ENCODE data around the gene ASPHD1.
"Not testable (repeated sequence)": the region's sequence is repeated elsewhere in the genome, so short reads cannot be mapped to it uniquely, and the experiment has no call there.

Gene ASPHD1, protein sequence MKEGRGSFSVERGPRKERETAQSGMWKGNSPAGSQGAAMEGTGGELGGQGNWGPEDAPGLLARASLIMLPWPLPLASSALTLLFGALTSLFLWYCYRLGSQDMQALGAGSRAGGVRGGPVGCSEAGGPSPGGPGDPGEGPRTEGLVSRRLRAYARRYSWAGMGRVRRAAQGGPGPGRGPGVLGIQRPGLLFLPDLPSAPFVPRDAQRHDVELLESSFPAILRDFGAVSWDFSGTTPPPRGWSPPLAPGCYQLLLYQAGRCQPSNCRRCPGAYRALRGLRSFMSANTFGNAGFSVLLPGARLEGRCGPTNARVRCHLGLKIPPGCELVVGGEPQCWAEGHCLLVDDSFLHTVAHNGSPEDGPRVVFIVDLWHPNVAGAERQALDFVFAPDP

DNA sequence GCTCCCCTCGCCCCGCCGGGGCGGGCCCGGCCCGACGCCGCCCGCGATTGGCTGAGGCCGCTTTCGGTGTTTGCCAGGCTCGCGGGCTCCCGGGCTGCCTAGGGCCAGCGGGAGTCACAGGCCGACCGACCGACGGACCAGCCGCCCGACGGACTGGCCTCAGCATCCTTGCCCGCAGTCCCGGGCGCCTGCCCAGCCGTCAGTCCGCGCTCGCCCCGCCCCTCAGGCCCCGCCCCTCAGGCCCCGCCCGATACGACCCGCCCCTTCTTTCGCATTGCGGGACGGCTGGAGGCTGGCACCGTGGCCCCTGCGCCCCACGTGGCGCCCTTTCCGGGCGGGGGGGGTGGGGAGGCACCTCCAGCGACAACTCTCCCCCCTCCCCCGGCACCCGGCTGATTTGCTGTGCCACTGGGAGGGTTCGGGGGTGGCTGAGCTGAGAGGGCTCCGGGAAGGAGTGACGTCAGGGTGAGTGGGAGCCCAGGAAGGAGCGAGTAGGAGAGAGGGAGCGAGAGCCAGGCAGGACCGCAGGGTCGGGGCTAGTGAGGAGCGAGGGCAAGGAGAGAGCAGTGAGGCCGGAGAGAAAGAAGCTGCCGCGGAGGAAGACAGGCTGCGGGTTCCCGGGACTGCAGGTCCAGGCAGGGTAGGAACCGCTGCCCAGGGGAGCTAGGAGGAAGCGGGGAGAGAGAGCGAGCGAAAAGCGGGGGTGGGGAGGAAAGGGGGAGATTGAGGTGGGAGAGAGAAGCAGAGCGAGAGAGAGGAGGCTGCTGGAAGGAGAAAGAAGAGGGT is at the start of gene ASPHD1:
Gene ASPHD1 (plus strand): TSS at position 387 of the 786 bp plus-strand sequence. CDS start 484 bp downstream, outside the sequence.
- DNase-seq (ENCODE audit: low spot score): peak; percentile 92

DNA sequence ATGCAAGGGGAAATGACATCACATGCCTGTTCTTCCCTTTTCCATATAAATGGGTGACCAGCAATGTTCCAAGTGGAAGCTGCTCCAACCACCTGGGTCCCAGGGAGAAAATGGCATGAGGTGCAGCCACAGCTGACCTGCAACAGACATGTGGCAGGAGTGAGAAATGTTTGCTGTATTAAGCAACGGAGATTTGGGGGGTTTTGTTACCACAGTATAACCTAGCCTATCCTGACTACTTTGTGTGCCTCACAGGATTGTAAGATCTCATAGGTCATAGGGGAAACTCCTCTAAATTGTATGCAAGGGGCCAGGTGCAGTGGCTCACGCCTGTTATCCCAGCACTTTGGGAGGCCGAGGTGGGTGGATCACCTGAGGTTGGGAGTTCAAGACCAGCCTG is 49.3 kb upstream of the ASPHD1 start:
- no peak for DNase-seq (ENCODE audit: low spot score)

DNA sequence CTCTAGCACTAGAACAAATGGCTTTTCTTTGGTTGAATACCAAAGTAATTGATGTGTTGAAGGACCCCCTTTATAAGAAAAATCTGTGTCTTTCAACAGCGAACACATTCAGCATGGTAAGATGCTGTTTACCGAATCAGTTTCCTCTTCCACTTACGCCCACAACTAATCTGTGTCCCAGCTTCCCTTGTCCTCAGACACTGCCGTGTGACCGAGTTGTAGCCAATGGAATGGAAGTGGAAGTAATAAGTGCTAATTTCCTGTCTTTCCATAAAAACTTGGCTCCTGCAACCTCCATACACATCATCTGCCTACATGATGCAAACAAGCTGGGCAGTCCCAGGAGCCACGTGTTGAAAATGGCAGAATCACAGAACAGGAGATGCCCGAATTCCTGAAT is 47.6 kb upstream of the ASPHD1 start:
- DNase-seq (ENCODE audit: low spot score): peak; percentile 94

DNA sequence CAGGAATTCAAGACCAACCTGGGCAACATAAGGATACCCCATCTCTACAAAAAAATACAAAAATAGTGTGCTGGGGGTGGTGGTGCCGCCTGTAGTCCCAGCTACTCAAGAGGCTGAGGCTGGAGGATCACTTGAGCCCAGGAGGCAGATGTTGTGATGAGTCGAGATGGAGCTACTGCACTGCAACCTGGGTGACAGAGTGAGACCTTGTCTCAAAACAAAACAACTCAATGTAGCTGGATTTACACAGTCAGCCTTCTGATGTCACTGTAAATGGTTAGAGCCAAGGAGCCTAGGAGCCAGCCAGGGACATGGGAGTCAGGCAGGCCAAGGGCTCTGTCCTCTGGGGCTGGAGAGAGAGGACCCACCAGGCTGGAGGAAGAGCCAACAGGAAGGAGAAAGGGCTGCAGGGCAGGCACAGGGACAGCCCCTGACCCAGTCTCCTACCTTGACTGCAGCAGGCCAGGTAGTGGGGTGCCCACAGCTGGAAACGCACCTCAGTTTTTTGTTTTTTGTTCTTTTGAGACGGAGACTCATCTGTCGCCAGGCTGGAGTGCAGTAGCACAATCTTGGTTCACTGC is 45.7 kb upstream of the ASPHD1 start:
- no peak for DNase-seq (ENCODE audit: low spot score)

DNA sequence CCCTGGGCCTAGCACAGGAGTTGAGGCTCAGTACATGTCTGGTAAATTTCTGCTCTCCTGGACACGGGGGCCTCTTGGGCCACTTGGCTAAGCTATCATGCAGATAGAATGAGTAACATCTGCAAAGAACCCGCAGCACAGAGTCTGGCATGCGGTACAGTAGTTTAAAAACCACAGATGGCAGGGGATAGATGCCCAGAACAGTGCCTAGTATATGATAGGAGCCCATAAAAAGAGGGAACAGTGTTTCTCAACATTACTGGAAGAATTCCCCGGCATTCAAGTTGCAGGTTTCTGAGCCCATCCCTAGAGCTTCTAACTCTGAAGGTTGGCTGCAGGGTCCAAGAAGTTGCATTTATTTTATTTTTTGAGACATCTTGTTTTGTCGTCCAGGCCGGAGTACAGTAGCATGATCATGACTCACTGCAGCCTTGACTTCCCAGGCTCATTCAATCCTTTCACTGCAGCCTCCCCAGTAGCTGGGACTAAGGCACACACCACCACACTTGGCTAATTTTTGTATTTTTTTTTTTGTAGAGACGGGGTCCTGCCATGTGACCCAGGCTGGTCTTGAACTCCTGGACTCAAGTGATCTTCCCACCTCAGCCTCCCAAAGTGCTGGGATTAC is 43.0 kb upstream of the ASPHD1 start:
- no peak for DNase-seq (ENCODE audit: low spot score)

DNA sequence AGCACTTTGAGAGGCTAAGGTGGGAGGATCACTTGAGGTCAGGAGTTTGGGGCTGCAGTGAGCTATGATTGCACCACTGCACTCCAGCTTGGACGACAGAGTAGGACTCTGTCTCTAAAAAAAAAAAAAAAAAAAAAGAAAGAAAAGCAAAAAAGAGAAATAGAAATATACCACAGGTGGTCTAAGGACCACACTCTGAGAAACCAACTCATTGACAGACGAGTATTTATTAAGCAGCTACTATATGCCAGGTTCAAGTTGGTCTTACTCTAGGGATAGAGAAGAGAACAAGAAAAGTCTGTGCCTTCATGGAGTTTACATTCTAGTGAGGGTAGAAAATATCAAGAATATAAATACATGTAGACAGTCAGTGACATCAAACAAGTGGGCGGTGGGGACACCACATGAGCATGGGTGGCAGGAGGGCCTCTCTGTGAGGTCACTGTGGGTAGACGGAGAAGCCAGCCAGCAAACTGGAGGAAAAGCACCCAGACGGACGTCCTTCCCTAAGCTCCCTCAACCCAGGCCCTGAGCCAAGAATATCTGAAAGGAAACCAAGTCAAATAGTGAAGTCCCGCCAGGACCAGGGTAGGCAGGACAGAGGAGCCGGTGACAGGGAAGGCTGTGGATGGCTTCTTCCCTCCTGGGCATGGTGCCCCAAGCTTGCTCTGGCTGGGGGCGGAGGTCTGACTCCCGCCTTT is 42.0 kb upstream of the ASPHD1 start:
- DNase-seq (ENCODE audit: low spot score): no peak

DNA sequence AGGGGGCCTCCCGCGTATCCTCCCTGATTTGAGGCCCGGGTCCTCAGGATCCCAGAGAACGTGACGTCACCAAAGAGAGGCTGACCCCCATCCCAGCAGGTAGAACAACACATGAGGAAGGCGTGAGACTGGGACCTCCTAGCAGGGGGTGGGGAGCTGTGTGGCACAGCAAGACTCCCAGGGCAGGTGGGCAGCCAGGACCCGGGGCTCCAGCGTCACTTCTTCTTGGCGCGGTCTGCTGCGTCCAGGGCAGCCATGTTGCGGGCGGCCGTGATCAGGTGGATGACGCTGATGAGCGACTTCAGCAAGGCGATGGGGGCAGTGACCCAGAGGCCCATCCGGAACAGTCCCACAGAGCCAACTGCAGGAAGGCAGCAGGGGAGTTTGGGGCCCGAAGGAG is 41.3 kb upstream of the ASPHD1 start:
- DNase-seq (ENCODE audit: low spot score): no peak

DNA sequence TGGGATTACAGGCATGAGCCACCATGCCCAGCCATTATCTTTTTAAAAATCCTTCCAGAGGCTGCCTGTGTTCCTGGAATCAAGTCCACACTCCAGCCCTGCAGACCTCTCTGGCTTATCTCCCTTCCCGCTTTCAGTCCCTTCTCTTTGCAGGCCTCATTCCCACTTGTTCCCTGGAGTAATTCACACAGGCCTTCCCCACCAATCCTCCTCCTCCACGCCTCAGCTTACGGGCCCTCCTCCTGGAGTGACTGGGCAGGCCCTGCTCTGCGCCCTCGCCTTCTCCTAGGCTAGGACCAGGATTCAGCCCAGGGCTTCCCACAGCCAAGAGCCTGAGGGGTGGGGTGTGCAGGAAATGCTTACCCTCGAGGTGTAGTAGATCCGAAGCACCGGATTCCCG is 40.1 kb upstream of the ASPHD1 start:
- DNase-seq (ENCODE audit: low spot score): no peak

DNA sequence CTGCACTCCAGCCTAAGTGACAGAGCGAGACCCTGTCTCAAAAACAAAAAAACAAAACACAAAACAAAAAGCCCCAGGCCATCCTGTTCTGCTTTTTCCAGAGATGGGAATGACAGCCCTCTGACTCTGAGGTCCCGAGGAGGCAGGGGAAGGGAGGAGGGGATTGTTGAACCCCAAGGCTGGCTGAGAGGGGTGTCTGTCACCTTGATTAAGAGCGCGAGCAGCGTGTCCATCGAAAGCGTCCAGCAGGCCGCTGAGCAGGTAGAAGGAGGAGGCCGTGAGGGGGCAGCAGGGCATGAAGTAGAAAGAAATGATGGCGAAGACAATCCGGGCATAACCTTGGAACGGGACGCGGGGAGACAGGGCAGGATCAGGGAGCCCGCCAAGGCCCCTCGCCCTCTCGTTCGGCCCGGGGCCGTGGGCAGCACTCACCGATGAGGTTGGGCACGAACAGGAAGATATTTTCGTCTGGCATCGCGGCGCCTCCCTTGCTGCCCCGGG is 37.9 kb upstream of the ASPHD1 start:
- DNase-seq (ENCODE audit: low spot score): peak; percentile 68

DNA sequence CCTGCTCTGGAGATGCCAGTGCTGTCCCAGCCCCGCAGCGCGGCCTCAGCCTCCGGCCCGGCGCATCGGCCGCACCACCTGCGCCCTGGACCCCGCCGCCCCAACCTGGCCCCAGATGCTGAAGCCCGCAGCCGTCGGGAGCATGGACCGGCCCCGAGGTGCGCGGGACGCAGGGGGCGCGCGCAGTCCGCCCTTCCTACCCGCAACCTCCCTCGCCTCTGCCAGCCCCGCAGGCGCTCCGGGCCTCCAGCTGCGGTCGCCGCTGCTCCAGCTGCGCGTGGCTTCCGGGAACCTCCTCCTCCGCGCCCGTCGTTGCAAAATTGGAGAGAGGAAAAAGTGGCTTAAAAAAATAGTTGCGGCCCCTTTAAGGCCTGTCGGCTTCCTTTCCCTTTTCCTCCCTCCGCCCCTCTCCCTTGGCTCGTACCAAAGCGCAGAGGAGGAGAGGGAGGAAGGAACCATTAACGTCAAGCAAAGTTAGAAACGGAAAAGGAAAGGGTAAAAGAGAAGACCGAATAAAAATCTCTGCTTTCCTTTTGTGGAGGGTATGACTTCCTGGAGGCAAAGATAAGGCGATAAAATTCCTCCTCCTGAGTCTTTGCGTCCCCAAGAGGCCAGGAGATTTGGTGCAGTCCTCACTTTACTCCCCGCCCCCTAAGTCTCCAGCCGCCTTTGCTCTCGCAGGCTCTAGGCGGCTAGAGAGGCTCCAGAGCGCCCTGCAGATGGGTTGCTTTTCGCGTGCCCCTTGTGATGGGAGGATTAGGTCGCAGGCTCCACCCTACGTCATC is 37.2 kb upstream of the ASPHD1 start, which contains the start of gene CDIPT:
Gene CDIPT (minus strand): TSS at position 343 of the 785 bp plus-strand sequence. CDS start 369 bp downstream, outside the sequence.
- peak; percentile 99 for DNase-seq (ENCODE audit: low spot score)

DNA sequence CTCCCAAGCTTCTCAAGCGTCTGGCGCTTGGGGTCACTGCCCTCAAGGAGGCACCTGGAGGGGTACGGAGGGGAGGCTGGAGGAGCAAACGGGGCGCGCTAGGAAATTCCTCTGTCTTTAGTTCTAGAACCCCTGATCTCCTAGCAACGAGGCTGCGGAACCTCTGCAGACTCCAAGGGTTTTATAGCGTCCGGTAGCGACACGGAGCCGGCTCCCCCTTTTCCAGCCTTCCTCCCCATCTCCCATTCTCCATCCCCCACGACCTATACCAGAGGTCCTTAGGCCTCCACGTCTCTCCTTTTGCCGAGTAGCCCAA is 36.7 kb upstream of the ASPHD1 start:
- no peak for DNase-seq (ENCODE audit: low spot score)

DNA sequence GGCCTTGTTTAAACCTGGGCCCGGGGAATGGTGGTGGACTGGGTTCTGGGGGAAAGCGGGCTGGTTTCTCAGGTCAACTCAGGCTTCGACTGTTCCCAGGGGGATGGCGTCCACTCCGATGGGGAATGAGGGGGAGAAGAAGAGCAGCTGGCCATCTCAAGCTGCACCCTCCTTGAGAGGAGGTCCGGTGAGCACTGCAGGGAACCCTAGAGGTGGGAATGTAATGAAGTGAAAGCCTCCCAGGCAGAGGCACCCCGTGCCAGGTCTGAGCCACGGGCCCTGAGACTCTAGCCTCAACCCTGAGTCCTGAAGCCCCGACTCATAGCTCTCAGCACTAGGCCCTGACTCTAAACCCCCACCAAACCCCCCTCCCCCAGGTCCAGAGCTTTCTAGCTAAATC is 36.1 kb upstream of the ASPHD1 start:
- no peak for DNase-seq (ENCODE audit: low spot score)

DNA sequence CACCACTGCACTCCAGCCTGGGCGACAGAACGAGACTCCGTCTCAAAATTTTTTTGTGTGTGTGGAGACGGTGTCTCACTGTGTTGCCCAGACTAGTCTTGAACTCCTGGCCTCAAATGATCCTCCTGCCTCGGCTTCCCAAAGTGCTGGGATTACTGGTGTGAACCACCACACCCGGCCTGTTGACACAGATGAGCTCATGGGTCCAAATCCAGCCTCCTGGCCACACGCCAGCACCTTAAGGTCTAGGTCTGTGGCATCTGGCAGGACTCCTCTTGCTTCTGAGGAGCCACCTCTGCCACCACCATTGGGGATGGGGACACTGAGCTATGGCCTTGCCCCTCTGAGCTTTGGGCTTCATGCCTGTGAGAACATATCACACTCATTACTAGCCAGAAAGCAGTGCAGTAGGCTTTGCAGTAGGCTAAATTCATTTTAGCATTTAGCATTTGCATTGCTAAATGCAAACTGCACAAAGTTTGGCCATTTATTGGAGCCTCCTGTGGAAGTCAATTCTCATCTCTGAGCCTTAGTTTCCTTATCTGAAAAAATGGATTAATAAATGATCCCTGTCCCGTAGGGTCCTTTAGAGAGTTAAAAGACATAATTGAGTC is 31.8 kb upstream of the ASPHD1 start:
- no peak for DNase-seq (ENCODE audit: low spot score)

DNA sequence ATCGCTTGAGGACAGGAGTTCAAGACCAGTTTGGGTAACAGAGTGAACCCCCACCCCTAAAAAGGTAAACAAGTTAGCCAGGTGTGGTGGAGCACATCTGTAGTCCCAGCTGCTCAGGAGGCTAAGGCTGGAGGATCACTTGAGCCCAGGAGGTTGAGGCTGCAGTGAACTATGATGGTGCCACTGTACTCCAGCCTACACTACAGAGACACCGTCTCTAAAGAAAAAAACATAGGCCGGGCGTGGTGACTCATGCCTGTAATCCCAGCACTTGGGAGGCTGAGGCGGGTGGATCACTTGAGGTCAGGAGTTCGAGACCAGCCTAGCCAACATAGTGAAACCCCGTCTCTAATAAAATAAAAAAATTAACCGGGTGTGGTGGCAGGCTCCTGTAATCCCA is 31.2 kb upstream of the ASPHD1 start:
- DNase-seq (ENCODE audit: low spot score): not testable (repeated sequence)

DNA sequence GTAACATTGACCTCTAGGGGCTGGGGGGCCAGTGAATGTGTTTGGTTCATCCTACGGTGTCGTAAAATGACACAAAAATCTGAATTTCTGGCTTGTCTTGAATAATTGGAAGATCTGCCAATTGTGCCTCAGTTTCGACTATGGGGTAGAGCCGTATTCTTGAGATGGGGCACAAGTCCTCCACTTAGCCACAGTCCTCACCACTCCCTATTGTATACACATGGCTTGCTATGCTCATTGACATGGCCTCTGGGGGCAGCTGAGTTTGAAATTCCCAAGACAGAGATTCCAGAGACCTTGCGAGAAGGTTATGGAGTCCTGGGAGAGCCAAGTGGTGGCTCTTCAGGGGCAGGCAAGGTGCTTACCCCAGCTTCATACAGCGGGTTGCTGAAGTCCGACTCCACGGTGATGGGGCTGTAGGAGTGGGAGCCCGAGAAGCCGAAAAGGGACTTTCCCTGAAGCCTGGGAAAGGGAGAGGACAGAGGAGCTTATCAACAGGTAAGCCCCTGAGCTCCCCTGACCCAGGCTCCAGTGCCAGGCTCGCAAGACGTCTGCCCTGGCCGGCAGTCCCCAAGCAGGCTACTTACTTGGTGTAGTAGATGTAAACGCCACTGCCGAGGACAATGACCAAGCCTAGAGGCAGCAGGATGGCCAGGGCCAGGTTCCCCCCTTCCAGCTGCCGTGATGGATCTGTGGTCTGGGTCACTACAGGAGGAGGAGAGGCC is 28.3 kb upstream of the ASPHD1 start:
- DNase-seq (ENCODE audit: low spot score): no peak

DNA sequence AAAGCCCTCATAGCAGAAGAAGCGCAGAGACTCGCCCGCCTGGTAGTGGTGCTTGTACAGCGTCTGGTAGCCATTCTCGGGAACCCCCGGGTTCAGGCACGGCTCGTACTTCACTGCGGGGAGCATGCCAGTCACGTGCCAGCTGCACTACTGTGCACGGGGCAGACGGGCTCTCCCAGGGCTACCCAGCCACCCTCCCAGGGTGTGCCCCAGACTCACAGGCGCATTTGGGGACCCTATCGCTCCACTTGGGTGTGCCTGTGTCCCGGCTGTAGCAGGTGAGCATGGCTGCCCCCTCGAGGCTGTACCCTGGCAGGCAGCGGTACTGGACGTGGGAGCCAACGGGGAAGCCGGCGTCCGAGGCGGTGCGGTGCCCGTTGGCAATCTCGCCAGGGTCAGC is 27.0 kb upstream of the ASPHD1 start:
- no peak for DNase-seq (ENCODE audit: low spot score)

DNA sequence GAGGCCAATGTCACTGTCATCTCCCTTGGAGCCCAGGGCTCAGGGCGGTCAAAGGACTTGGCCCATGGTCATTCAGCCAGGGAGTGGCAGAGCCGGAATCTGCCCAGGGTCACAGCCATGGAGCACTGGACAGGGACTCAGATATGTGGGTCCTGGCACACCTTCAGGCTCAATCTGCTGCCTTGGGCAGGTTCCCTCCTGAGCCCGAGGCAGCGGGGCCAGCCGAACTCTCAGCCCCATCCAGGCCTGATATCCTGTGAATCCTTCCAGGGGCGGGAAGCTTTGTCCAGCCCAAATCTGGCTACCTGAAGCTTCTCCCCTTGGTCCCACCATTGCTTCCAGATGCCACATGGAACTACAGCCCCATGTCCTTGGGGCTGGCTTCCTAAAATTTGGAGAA is 25.1 kb upstream of the ASPHD1 start:
- no peak for DNase-seq (ENCODE audit: low spot score)

DNA sequence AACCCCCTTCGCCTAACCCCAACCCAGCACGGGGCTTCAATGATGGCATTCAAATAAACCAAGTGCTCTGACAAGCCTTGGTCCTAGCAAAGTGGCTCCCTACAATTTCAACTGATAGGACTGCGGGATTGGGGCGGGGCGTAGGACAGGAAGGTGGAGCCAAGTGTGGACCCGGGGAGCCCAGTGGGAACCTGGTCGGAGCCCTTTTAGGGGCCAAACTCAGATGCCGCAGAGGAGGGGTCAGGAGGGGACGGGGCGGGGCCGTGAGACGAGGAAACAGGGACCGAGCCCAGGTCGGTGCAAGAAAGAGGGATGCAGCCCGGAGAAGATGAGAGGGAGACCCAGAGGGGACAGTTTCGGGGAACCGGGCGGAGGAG is 24.1 kb upstream of the ASPHD1 start:
- DNase-seq (ENCODE audit: low spot score): no peak

DNA sequence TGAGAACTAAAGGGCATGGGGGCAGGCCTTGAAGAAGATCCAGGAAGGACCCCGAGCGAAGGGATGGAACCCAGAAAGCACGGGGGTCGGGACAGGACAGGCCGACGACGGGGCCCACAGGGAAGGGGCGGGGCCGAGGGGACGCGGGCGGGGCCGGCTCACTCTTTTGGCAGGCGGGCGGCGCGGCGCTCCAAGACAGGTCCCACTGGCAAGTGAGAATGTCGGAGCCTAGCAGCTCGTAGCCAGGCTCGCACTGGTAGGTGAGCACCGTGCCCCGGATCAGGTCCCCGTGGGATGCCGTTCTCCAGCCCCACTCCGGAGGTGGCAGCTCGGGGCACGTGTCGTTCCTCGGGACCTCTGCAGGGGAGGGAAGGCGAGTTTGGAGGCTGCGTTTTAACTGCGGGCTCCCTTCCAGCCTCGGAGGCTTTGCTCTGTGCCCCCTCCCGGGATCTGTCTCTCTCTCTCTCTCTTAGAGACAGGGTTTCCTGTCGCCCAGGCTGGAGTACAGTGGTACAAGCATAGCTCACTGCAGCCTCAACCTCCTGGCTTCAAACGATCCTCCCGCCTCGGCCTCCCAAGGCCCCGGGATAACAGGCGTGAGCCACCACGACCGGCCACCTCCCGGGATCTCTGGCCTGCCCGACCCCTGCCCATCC is 23.6 kb upstream of the ASPHD1 start:
- no peak for DNase-seq (ENCODE audit: low spot score)

Data from cerebellar cortex (tissue), 1 donor.